GM06990 (cell line): ENCODE data around the gene PCDHA10.
"Not testable (repeated sequence)": the region's sequence is repeated elsewhere in the genome, so short reads cannot be mapped to it uniquely, and the experiment has no call there.

ENCODE experiments used
- DNase-seq: peaks from one replicate; pipeline ENCODE4 v3.0.0-alpha.2; 2011; ENCODE audit not compliant: insufficient read length; ENCODE audit errors: extremely low read depth
- H3K27me3 ChIP-seq: replicated peaks from 2 replicates; pipeline ENCODE4 v1.6.0; 2011; ENCODE audit warnings: low read length; ENCODE audit not compliant: control insufficient read depth, insufficient read depth
- H3K36me3 ChIP-seq: 2 replicates; pipeline ENCODE4 v1.5.1; 2011; ENCODE audit warnings: low read length; ENCODE audit not compliant: control insufficient read depth, insufficient read depth
- H3K4me3 ChIP-seq: replicated peaks from 2 replicates; pipeline ENCODE4 v1.5.1; 2011; ENCODE audit warnings: low read depth, mild to moderate bottlenecking, control low read depth, low read length
- TF ChIP-seq, protein P1 (sequence below): IDR thresholded peaks from 2 replicates; pipeline ENCODE4 v1.5.1; 2011; ENCODE audit warnings: low read length, control low read depth, mild to moderate bottlenecking, inconsistent platforms; ENCODE audit not compliant: insufficient read depth, poor library complexity, severe bottlenecking

The PCDHA10 gene

DNA sequence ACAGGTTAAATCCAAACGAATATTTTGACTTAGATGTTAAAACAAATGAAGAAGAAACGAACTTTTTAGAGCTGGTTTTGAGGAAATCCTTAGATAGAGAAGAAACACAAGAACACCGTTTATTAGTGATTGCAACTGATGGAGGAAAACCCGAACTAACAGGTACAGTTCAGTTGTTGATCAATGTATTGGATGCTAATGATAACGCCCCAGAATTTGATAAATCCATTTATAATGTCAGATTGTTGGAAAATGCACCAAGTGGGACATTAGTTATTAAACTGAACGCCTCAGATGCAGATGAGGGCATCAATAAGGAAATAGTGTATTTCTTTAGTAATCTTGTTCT, 33.4 kb upstream of the PCDHA10 start:
- Histone ChIP-seq H3K4me3 (no peak overlapping the region), H3K27me3 (no peaks in the 10 kb centered on the region), H3K36me3 (no peaks in the 10 kb centered on the region)
- DNase-seq: no peak
- TF ChIP-seq, protein P1, sequence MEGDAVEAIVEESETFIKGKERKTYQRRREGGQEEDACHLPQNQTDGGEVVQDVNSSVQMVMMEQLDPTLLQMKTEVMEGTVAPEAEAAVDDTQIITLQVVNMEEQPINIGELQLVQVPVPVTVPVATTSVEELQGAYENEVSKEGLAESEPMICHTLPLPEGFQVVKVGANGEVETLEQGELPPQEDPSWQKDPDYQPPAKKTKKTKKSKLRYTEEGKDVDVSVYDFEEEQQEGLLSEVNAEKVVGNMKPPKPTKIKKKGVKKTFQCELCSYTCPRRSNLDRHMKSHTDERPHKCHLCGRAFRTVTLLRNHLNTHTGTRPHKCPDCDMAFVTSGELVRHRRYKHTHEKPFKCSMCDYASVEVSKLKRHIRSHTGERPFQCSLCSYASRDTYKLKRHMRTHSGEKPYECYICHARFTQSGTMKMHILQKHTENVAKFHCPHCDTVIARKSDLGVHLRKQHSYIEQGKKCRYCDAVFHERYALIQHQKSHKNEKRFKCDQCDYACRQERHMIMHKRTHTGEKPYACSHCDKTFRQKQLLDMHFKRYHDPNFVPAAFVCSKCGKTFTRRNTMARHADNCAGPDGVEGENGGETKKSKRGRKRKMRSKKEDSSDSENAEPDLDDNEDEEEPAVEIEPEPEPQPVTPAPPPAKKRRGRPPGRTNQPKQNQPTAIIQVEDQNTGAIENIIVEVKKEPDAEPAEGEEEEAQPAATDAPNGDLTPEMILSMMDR: no peak

DNA sequence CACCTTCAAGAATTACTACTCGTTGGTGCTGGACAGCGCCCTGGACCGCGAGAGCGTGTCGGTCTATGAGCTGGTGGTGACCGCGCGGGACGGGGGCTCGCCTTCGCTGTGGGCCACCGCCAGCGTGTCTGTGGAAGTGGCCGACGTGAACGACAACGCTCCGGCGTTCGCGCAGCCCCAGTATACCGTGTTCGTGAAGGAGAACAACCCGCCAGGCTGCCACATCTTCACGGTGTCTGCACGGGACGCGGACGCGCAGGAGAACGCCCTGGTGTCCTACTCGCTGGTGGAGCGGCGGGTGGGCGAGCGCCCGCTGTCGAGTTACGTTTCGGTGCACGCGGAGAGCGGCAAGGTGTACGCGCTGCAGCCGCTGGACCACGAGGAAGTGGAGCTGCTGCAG, 32.7 kb upstream of the PCDHA10 start:
- H3K27me3 ChIP-seq, DNase-seq, H3K36me3 ChIP-seq, H3K4me3 ChIP-seq: not testable (repeated sequence)

GRCh38 chr5:140823475-140823874, 32.2 kb upstream of the PCDHA10 start:
- Histone ChIP-seq H3K4me3 (no peak overlapping the region), H3K36me3 (no peaks in the 10 kb centered on the region), H3K27me3 (no peaks in the 10 kb centered on the region)
- DNase-seq: no peak
- TF ChIP-seq, protein P1: no peak

- DNase-seq: no peak
- TF ChIP-seq, protein P1: no peak
Measured at GRCh38 chr5:140827704-140828361, 27.9 kb upstream of the PCDHA10 start, which contains the start of gene PCDHA6. TSS of gene PCDHA6 (plus strand) at chr5:140827960. CDS start at chr5:140828092, 132 bp downstream.

GRCh38 chr5:140828362-140828737, 27.3 kb upstream of the PCDHA10 start:
- Histone ChIP-seq H3K36me3 (no peaks in the 10 kb centered on the region), H3K27me3 (no peaks in the 10 kb centered on the region), H3K4me3 (no peak overlapping the region)
- TF ChIP-seq, protein P1: no peak
- DNase-seq: no peak

More at GRCh38 chr5:140827704-140828361, 27.9 kb upstream of the PCDHA10 start, which contains the start of gene PCDHA6:
- Histone ChIP-seq H3K4me3 (no peak within 1 kb of the TSS), H3K36me3 (no peaks in the 10 kb centered on the region), H3K27me3 (no peaks in the 10 kb centered on the region)

GRCh38 chr5:140829511-140830501, 25.9 kb upstream of the PCDHA10 start:
- H3K27me3 ChIP-seq, H3K4me3 ChIP-seq: not testable (repeated sequence)

More at GRCh38 chr5:140829511-140830501, 25.9 kb upstream of the PCDHA10 start:
- DNase-seq, H3K36me3 ChIP-seq: not testable (repeated sequence)
